ENCODE measurements around the gene TXNL1. TPM values are rescaled to one million over a fixed set of nuclear protein-coding genes. Genes with fewer than 3 reads are reported as not detected.

Gene TXNL1
- total and polyA plus RNA-seq, 4 donors = 49.8 to 76.7 (median 56.0) TPM

GRCh38 chr18:56643381-56643780 lies 5.0 kb upstream of the TXNL1 start:
- Histone ChIP-seq H3K9ac (ENCODE audit: insufficient read depth in 1 of 2, low read length in 2 of 2) (no peak overlapping the region), H3K36me3 (ENCODE audit: control insufficient read depth in 4 of 4, insufficient read depth in 4 of 4, low read length in 4 of 4) (no peaks in the 10 kb centered on the region), H3K27me3 (ENCODE audit: control insufficient read depth in 3 of 3, insufficient read depth in 3 of 3, low read length in 2 of 3) (no peaks in the 10 kb centered on the region), H3K9me3 (ENCODE audit: control insufficient read depth in 4 of 4, insufficient read depth in 3 of 4, low read length in 3 of 4) (no peaks in the 10 kb centered on the region), H3K27ac (ENCODE audit: low read depth in 1 of 2, low read length in 1 of 2) (no peak overlapping the region), H3K4me1 (ENCODE audit: control insufficient read depth in 5 of 5, insufficient read depth in 5 of 5, low read length in 5 of 5) (peaks cover 0 to 4% (median 0%) of the 10 kb centered on the region in 5 donors), H3K4me3 (no peak overlapping the region)
- no peak for DNase-seq
- 92 to 95% methylated on average over 3 of the region's 3 CpGs for WGBS, 2 donors
- TF ChIP-seq CTCF (IDR thresholded peaks at IDR 0.05; ENCODE audit: control extremely low read depth, extremely low read depth) = no peak
- ATAC-seq (ENCODE audit: insufficient read depth, low FRiP score) = no peak

GRCh38 chr18:56641714-56642337 lies 3.4 kb upstream of the TXNL1 start:
- Histone ChIP-seq H3K4me3 (no peak overlapping the region), H3K27me3 (ENCODE audit: control insufficient read depth in 3 of 3, insufficient read depth in 3 of 3, low read length in 2 of 3) (no peaks in the 10 kb centered on the region), H3K9ac (ENCODE audit: insufficient read depth in 1 of 2, low read length in 2 of 2) (no peak overlapping the region), H3K36me3 (ENCODE audit: control insufficient read depth in 4 of 4, insufficient read depth in 4 of 4, low read length in 4 of 4) (no peaks in the 10 kb centered on the region), H3K27ac (ENCODE audit: low read depth in 1 of 2, low read length in 1 of 2) (no peak overlapping the region), H3K9me3 (ENCODE audit: control insufficient read depth in 4 of 4, insufficient read depth in 3 of 4, low read length in 3 of 4) (no peaks in the 10 kb centered on the region), H3K4me1 (ENCODE audit: control insufficient read depth in 5 of 5, insufficient read depth in 5 of 5, low read length in 5 of 5) (peaks cover 0 to 4% (median 0%) of the 10 kb centered on the region in 5 donors)
- TF ChIP-seq CTCF (IDR thresholded peaks at IDR 0.05; ENCODE audit: control extremely low read depth, extremely low read depth) = no peak
- DNase-seq (no peak), ATAC-seq (ENCODE audit: insufficient read depth, low FRiP score) (no peak)
- 86 to 94% methylated on average over 8 of the region's 8 CpGs for WGBS, 2 donors

GRCh38 chr18:56639571-56639970 lies 1.2 kb upstream of the TXNL1 start:
- Histone ChIP-seq H3K4me3 (no peak overlapping the region), H3K27ac (ENCODE audit: low read depth in 1 of 2, low read length in 1 of 2) (peak overlapping the region in 1 of 2 donors; percentile 86), H3K27me3 (ENCODE audit: control insufficient read depth in 3 of 3, insufficient read depth in 3 of 3, low read length in 2 of 3) (no peaks in the 10 kb centered on the region), H3K9me3 (ENCODE audit: control insufficient read depth in 4 of 4, insufficient read depth in 3 of 4, low read length in 3 of 4) (no peaks in the 10 kb centered on the region), H3K9ac (ENCODE audit: insufficient read depth in 1 of 2, low read length in 2 of 2) (no peak overlapping the region), H3K4me1 (ENCODE audit: control insufficient read depth in 5 of 5, insufficient read depth in 5 of 5, low read length in 5 of 5) (peaks cover 4 to 22% (median 6%) of the 10 kb centered on the region in 5 donors), H3K36me3 (ENCODE audit: control insufficient read depth in 4 of 4, insufficient read depth in 4 of 4, low read length in 4 of 4) (peaks cover 0 to 3% (median 0%) of the 10 kb centered on the region in 4 donors)
- DNase-seq (no peak), ATAC-seq (ENCODE audit: insufficient read depth, low FRiP score) (no peak)
- no peak for TF ChIP-seq CTCF (IDR thresholded peaks at IDR 0.05; ENCODE audit: control extremely low read depth, extremely low read depth)
- 97 to 98% methylated on average over 9 of the region's 9 CpGs for WGBS, 2 donors

- Histone ChIP-seq H3K27me3 (ENCODE audit: control insufficient read depth in 3 of 3, insufficient read depth in 3 of 3, low read length in 2 of 3) (no peaks in the 10 kb centered on the region), H3K27ac (ENCODE audit: low read depth in 1 of 2, low read length in 1 of 2) (peak overlapping the region; percentile 76 to 86), H3K4me1 (ENCODE audit: control insufficient read depth in 5 of 5, insufficient read depth in 5 of 5, low read length in 5 of 5) (peaks cover 4 to 22% (median 6%) of the 10 kb centered on the region in 5 donors), H3K4me3 (peak overlapping the region; percentile 51), H3K9me3 (ENCODE audit: control insufficient read depth in 4 of 4, insufficient read depth in 3 of 4, low read length in 3 of 4) (no peaks in the 10 kb centered on the region), H3K36me3 (ENCODE audit: control insufficient read depth in 4 of 4, insufficient read depth in 4 of 4, low read length in 4 of 4) (peaks cover 0 to 3% (median 0%) of the 10 kb centered on the region in 4 donors), H3K9ac (ENCODE audit: insufficient read depth in 1 of 2, low read length in 2 of 2) (peak overlapping the region in 1 of 2 donors; percentile 95)
- ATAC-seq (ENCODE audit: insufficient read depth, low FRiP score) (no peak), DNase-seq (no peak)
- TF ChIP-seq CTCF (IDR thresholded peaks at IDR 0.05; ENCODE audit: control extremely low read depth, extremely low read depth) = no peak
- 30 to 41% methylated on average over 6 of the region's 6 CpGs for WGBS, 2 donors
Measured at GRCh38 chr18:56639104-56639381, 651 bp upstream of the TXNL1 start.

Measured in lung (tissue), 12 donors.